Limb (tissue), 2 donors: ENCODE results near the gene GRPEL2.

ENCODE experiments used
- DNase-seq, 2 donors: peaks; one replicate each; pipeline ENCODE4 v3.0.0-alpha.2; 2016; ENCODE audit errors: extremely low spot score in 2 of 2

GRPEL2 gene

DNA sequence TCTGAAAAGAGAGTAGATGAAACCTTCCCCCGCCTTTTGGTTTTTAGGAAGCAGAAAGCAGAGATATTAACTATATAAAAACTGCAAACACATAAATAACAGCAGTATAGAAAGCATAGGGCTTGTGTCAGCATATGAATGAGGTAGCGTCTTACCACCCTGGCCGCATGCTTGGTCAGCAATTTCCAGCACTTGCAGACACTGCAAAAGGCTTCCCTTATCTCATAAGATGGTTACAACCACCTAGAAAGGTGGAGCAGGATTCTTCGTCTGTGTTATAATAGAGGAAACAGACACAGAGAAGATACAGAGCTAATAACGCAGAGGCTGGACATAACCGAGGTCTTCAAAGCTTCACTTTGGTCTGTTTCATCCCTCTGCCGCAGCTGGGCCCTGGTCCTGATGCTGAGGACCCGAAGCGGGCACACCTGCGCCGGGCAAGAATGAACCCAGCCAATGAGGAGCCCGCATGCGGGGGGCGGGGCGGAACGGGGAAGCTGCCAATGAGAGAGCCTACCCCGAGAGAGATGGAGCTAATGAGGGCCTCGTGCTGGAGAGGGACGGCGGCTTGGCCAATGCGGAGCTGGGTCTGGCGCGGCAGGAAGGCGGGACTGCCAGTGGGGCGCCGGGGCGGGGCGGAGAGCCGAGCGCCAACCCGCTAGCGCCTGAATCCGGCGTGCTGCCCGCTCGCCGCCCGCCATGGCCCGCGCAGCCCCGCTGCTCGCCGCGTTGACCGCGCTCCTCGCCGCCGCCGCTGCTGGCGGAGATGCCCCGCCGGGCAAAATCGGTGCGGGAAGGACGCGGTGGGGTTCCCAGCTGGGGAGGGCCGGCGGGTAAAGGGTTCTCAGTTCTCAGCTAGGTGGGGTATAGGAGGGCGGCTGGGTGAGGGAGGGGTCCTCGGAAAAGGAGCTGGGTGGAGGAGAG is 12.3 kb downstream of the GRPEL2 start, which contains the start of gene PCYOX1L:
Gene PCYOX1L, plus strand, starts transcription at position 677 of the 924 bp plus-strand sequence. Its CDS starts 23 bp downstream, at position 700.
- peak; percentile 96 to 98 for DNase-seq

DNA sequence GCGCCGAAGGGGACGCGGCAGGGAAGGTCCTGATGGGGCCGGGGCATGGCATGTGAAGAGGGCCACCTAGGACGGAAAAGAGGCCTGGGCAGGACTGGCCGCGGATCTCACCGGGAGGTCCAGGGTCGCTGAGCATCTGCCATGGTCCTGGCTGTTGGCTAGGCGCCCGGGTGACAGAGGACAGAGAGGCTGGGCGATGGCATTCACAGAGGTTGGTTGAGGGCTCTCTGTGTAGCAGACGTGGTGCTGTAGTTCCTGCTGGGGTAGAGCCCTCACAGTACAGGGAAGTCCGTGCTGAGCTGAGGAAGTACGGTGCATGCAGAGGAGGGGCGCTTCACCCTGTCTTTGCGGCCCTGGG is 13.0 kb downstream of the GRPEL2 start:
- DNase-seq: no peak

DNA sequence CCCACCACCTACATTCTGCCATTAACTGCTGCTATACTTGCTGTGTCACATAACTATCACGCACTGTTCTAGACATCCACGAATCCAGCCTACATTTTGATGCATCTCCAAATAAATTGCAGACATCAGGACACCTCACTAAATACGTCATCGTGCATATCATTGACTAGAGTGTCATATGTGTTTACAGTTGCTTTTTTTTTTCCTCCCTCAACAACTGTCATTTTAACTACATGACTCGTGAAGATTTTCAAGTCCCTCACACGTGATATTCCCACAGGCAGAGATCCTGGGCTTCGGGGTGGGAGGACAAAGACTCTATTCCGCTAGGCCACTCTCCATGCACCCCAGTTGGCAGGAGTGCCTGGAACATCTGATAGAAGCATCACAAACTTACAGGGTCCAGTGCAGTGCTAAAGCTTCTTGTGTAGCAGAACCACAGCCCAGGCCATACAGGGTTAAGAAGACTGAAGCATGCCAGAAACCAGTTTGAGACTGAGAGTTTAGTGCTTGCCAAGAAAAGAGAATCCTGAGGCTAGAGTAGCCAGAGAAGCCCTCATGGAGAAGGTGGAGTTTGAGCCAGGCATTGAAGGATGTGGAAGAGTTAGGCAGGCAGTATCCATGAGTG is 13.7 kb downstream of the GRPEL2 start:
- DNase-seq: no peak

DNA sequence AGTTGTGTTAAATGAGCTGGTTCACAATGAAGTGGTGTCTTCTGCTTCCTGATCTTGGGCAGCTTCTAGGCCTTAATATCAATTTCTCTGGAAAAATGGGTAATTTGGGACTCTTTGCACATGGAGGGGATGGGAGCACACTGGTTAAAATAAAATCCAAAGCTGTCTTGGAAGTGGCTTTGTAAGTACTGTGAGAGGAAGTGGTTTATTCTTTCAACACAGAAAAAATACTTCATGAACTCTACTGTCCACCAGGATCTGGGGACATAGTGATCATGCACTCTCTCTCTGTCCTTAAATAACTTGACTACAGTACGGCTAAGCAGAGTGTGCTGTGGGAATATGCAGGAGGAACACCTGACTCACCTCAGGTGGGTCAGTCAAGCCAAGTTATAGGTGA is 15.0 kb downstream of the GRPEL2 start:
- DNase-seq: no peak

- no peak for DNase-seq
These were observed 17.2 kb downstream of the GRPEL2 start for GRCh38 chr5:149362541-149362940.

DNA sequence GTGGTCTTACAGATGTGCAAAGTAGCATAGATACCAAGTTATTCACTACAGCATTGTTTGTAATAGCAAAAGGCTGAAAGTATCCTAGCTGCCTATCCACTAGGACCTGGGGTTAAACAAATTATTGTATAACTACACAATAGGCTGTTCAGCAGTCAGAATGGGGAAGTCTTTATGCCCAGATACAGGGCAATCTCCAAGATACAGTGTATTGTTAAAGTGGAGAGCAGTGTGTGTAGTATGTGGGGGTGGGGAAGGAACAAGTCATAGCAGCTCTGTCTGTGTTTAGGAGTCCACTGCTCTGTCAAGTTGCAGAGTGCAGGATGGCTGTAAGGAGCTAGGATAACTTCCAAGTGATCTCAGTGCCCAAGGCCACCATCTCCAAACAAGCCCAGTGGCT is 18.1 kb downstream of the GRPEL2 start:
- no peak for DNase-seq

DNA sequence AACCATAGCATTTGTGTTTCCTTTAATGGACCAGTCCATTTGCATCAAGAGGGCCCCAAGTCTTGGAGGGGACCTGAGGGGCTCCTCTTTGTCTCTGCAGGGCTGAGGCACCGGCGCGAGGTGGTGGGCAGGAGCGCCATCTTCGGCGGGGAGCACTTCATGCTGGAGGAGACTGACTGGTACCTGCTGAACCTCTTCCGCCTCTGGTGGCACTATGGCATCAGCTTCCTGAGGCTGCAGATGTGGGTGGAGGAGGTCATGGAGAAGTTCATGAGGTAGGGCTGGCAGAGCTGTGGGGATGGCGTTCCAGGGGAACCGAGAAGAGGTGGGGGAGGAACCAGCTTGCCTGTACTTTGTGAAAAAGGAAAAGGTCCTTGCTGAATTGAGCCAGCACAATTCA is 18.6 kb downstream of the GRPEL2 start:
- DNase-seq: no peak

GRCh38 chr5:149364719-149365118 is 19.4 kb downstream of the GRPEL2 start:
- DNase-seq: no peak

DNA sequence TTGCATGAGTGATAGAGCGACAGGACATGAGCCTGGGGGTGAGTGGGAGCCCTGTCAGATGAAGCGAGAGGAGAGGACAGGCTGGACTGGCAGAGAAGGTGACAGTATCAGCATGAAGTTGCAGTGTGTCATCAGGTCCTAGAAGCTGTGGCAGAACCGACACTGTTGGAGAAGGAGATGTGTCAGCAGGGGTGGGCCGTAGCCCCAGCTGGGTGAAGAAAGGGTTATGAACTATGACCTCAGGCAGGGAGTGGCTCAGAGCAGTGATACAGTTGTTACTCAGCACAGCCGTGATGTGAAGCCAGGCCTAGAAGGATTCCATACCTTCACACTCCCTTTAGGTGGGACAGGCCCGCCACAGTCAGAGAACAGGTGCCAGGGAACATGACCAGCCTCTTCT is 20.1 kb downstream of the GRPEL2 start:
- no peak for DNase-seq

DNA sequence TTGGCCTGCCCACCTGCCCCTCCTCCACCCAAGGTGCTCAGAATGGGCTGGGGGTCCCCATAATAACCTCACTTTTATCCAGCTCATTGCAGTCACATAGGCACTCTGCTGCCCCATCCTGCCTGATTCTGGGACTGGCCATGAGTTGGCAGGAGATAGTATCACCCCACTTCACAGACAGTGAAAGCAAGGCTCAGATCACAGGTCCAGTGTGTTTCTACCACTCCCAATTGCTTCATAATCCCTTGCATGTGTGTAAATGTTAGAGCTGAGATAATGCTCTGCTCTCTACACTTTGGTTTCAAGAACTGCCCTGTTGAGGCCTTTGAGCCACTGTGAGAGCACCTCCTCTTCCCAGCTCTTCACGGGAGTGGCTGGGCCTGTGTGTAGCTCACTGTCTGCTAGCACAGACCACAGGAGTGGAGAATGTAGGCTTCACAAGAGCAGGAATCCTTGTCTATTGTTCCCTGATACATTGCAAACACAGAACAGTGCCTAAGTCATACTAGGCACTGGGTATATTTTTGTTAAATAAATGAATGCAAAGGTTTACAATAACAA is 20.9 kb downstream of the GRPEL2 start:
- DNase-seq: no peak

DNA sequence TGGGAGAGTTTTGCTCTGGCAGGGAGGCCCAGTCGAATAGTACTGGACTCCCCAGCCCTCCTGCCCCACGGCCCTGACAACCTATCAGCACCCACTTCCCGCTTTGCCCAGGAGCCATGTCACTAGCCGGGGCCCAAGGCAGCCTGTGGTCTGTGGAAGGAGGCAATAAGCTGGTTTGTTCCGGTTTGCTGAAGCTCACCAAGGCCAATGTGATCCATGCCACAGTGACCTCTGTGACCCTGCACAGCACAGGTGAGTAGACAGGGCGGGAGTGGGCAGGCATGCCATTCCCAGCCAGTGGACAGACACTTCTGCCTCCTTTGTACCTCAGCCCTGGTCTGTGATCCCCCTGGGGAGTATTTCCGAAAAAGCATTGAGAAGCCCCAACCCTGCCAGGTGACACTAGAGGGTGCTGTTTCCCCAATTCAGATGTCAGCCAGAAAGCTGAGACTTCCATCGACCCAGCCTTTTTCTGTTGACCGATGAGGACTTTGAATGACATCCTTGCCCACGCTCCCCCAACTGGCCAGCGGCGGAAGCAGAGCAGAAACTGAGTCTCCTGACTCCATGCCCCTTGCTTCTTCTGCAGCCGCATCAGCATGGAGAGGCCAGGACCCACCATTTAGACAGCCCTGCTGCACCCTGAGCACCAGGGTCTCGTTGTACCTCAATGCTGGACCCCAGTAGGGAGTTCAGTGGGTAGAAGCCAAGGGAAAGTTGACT is 22.1 kb downstream of the GRPEL2 start:
- peak; percentile 48 to 76 for DNase-seq

GRCh38 chr5:149367972-149368645 is 22.8 kb downstream of the GRPEL2 start:
- DNase-seq: no peak

DNA sequence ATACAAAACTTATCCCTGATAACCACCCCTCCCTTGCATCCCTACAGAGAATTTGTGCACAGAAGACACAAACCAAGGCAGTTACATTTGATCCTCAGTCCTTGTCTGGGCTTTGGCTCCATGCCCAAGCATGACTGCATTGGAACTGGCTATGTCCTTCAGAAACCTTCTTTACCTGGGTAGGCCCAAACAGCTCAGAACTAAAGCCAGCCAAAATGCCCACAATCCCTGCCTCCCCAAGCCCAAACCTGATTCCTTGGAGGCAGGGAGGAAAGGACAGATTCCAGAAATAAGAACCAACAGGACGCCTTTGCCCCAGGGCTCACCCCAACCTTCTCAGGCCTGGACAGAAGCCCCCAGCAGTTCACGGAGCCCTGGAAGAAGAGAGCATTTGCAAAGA is 25.6 kb downstream of the GRPEL2 start:
- DNase-seq: no peak

GRCh38 chr5:149371296-149371962 is 26.1 kb downstream of the GRPEL2 start:
- peak; percentile 49 to 61 for DNase-seq

DNA sequence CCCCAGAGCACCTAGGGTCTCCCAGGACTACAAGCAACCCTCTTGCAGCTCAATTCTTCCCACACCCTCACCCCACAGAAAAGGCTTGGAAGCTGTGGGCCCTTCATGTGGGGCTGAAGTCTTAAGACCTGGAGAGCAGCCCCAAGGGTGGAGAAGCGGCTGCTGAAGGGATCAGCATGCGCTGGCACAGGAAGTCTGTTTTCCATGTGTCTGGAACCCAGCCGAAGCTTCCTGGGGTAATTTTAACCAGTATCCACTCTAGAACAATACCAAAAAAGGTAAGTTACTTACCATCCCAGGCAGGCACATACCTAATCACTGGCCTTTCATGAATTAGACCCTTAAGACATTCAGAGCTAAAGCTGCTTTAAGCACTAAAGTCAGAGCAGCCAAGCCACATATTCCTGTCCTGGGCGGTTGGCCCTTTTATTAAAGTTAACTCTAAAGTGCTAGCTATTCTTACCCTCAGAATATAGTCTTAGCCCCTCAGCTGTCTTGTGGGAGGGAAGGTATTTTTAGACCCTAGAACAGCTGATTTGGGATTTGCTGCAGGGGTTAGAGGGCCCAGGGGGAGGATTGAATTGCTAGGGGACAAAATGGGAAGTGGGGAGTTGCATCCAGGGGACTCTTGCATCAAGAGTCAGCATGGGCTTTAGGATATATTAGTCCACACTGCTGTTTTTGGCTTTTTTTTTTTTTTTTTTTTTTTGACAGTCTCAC is 26.9 kb downstream of the GRPEL2 start:
- DNase-seq: no peak

- DNase-seq: no peak
These were observed 27.6 kb downstream of the GRPEL2 start for GRCh38 chr5:149372932-149373331.

- DNase-seq: no peak
These were observed 29.0 kb downstream of the GRPEL2 start for GRCh38 chr5:149374303-149374702.

DNA sequence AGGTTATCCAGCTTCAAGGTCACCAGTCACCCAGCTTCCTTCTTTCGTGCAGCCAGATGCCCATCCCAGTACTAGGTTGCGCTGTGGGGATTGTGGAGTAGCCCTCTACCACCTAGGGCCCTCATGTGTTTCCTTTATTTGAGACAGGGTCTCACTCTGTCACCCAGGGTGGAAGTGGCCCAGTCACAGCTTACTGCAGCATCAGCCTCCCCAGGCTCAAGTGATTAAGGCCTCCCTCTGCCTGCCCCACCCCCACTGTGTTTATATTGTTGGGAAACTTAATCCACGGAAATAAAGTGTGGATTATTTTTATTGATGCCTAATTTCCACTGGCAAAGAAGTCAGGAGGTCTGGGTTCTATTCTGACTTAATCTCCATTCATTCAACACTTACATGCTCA is 29.5 kb downstream of the GRPEL2 start:
- DNase-seq: no peak

- DNase-seq: no peak
These were observed 30.1 kb downstream of the GRPEL2 start for GRCh38 chr5:149375434-149375833.

GRCh38 chr5:149376104-149376503 is 30.8 kb downstream of the GRPEL2 start:
- no peak for DNase-seq
